LoVo (cell line): Measurements from ENCODE around the gene PTPRM.
A peak's percentile ranks its signal among the peaks of the same experiment; 100 is the strongest.

Source experiments
- DNase-seq: peaks from one replicate; pipeline ENCODE4 v3.0.0-alpha.2; 2016; ENCODE audit warnings: low spot score

PTPRM gene

GRCh38 chr18:7566567-7567473 lies at the start of gene PTPRM:
PTPRM (plus strand) TSS chr18:7567316; CDS start chr18:7567819, 503 bp downstream.
- DNase-seq, result peak; percentile 70

GRCh38 chr18:7517852-7518251 lies 49.3 kb upstream of the PTPRM start:
- no peak for DNase-seq

- DNase-seq, result no peak
Observed at GRCh38 chr18:7520200-7520785, 46.8 kb upstream of the PTPRM start.

GRCh38 chr18:7521226-7521856 lies 45.8 kb upstream of the PTPRM start:
- no peak for DNase-seq

GRCh38 chr18:7523772-7524171 lies 43.3 kb upstream of the PTPRM start:
- DNase-seq, result no peak

- DNase-seq, result no peak
Observed at GRCh38 chr18:7524786-7525185, 42.3 kb upstream of the PTPRM start.

- DNase-seq, result no peak
Observed at GRCh38 chr18:7532942-7533341, 34.2 kb upstream of the PTPRM start.

- DNase-seq, result no peak
Observed at GRCh38 chr18:7535436-7536205, 31.5 kb upstream of the PTPRM start.

GRCh38 chr18:7537145-7537544 lies 30.0 kb upstream of the PTPRM start:
- no peak for DNase-seq

- no peak for DNase-seq
Observed at GRCh38 chr18:7541835-7542234, 25.3 kb upstream of the PTPRM start.

- no peak for DNase-seq
Observed at GRCh38 chr18:7544686-7545085, 22.4 kb upstream of the PTPRM start.

- DNase-seq, result no peak
Observed at GRCh38 chr18:7545734-7546133, 21.4 kb upstream of the PTPRM start.

- DNase-seq, result no peak
Observed at GRCh38 chr18:7548221-7548620, 18.9 kb upstream of the PTPRM start.

- no peak for DNase-seq
Observed at GRCh38 chr18:7548721-7549120, 18.4 kb upstream of the PTPRM start.

GRCh38 chr18:7557973-7558372 lies 9.1 kb upstream of the PTPRM start:
- no peak for DNase-seq

- no peak for DNase-seq
Observed at GRCh38 chr18:7558769-7559168, 8.3 kb upstream of the PTPRM start.

GRCh38 chr18:7559709-7560319 lies 7.3 kb upstream of the PTPRM start:
- DNase-seq, result no peak

- DNase-seq, result no peak
Observed at GRCh38 chr18:7561909-7562460, 5.1 kb upstream of the PTPRM start.

- DNase-seq, result no peak
Observed at GRCh38 chr18:7562491-7562890, 4.6 kb upstream of the PTPRM start.

GRCh38 chr18:7565677-7566076 lies 1.4 kb upstream of the PTPRM start:
- DNase-seq, result no peak

- DNase-seq, result no peak
Observed at GRCh38 chr18:7566244-7566566, 911 bp upstream of the PTPRM start.
